ENCODE results near the gene GNPTAB.

GRCh38 chr12:101795013-101795412 lies 35.7 kb downstream of the GNPTAB start:
- no peak for TF ChIP-seq CTCF (IDR thresholded peaks at IDR 0.05)
- TF ChIP-seq EZH2 (IDR thresholded peaks at IDR 0.05; ENCODE audit: borderline replicate concordance, insufficient read depth, low read depth, low read length, poor library complexity, severe bottlenecking) = no peak
